Left forelimb (tissue), 1 donor: ENCODE data around the gene PLA1A.
"Not testable (repeated sequence)": the region's sequence is repeated elsewhere in the genome, so short reads cannot be mapped to it uniquely, and the experiment has no call there.

Source experiments
- DNase-seq: peaks from one replicate; pipeline ENCODE4 v3.0.0-alpha.2; 2018; ENCODE audit warnings: low spot score

Gene PLA1A

GRCh38 chr3:119579366-119580066 is 18.2 kb upstream of the PLA1A start, which contains the start of gene ADPRH:
TSS of gene ADPRH (plus strand) at chr3:119579492. CDS start at chr3:119582170, 2,678 bp downstream.
- DNase-seq, result peak; percentile 89

- DNase-seq, result no peak
These were observed 17.5 kb upstream of the PLA1A start for GRCh38 chr3:119580067-119580760.

GRCh38 chr3:119582178-119582577 is 15.5 kb upstream of the PLA1A start:
- DNase-seq, result no peak

GRCh38 chr3:119585208-119585607 is 12.5 kb upstream of the PLA1A start:
- no peak for DNase-seq

GRCh38 chr3:119585856-119586570 is 11.7 kb upstream of the PLA1A start:
- no peak for DNase-seq

GRCh38 chr3:119586733-119587172 is 10.9 kb upstream of the PLA1A start:
- DNase-seq, result no peak

GRCh38 chr3:119588112-119588511 is 9.6 kb upstream of the PLA1A start:
- no peak for DNase-seq

- no peak for DNase-seq
These were observed 8.4 kb upstream of the PLA1A start for GRCh38 chr3:119589102-119589773.

GRCh38 chr3:119590706-119591105 is 7.0 kb upstream of the PLA1A start:
- DNase-seq, result no peak

- DNase-seq, result no peak
These were observed 4.8 kb upstream of the PLA1A start for GRCh38 chr3:119592861-119593260.

- DNase-seq, result no peak
These were observed 3.6 kb upstream of the PLA1A start for GRCh38 chr3:119594066-119594465.

GRCh38 chr3:119594929-119595328 is 2.8 kb upstream of the PLA1A start:
- not testable (repeated sequence) for DNase-seq

- no peak for DNase-seq
These were observed 1.9 kb upstream of the PLA1A start for GRCh38 chr3:119595639-119596334.

GRCh38 chr3:119596398-119596797 is 1.3 kb upstream of the PLA1A start:
- no peak for DNase-seq

GRCh38 chr3:119598410-119599098 is 869 bp downstream of the PLA1A start:
- no peak for DNase-seq

- no peak for DNase-seq
These were observed 2.0 kb downstream of the PLA1A start for GRCh38 chr3:119599558-119600174.

- no peak for DNase-seq
These were observed 3.0 kb downstream of the PLA1A start for GRCh38 chr3:119600732-119601131.

GRCh38 chr3:119601154-119601553 is 3.5 kb downstream of the PLA1A start:
- no peak for DNase-seq

- DNase-seq, result no peak
These were observed 5.0 kb downstream of the PLA1A start for GRCh38 chr3:119602676-119603075.

GRCh38 chr3:119604878-119605277 is 7.2 kb downstream of the PLA1A start:
- DNase-seq, result no peak
